GM21390 (cell line): ENCODE data around the gene C1orf141.
"Not testable (repeated sequence)": the region's sequence is repeated elsewhere in the genome, so short reads cannot be mapped to it uniquely, and the experiment has no call there.

ENCODE experiments used
- ATAC-seq: cut with Tn5 transposase; IDR thresholded peaks from one replicate; pipeline ENCODE4 v1.9.1; 2021; ENCODE audit not compliant: unreplicated experiment

Gene C1orf141

DNA sequence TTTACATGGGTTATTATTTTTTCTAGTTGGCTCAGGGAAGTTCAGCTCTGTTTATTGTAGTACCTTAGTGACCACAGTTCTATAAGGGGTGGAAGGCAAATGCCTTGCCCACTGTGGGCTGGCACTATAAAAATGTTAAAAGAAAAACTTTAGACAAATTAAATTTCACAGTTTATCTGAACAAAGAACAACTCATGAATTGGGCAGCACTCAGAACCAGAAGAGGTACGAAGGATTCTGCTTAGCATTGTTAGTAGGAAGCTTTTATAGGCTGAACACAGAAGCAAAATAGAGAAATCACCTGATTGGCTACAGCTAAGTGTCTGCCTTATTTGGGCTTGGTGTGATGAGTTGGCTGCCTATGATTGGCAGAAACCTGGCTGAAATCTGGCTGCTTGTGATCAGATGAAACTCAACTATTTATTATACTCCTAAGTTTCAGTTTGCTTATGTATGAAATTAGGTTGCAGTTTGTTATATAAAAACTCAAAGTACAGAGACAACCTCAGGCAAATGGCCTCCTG is 45.0 kb downstream of the C1orf141 start:
- no peak for ATAC-seq

DNA sequence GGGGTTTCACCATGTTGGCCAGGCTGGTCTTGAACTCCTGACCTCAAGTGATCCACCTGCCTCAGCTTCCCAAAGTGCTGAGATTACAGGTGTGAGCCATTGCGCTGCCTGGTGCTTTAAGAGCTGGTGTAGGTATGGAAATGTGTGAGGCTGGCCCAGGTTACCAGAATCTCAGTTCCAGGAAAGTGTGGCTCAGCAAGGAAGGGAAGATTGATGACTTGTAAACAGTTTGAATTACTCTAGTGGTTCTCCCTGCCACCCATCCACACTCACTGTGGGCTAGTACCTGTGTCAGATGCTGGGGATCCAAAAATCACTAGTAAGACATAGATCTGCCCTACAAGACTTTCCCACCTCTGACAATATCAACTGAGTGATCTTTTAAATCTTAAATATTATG is 46.3 kb downstream of the C1orf141 start:
- ATAC-seq: no peak

DNA sequence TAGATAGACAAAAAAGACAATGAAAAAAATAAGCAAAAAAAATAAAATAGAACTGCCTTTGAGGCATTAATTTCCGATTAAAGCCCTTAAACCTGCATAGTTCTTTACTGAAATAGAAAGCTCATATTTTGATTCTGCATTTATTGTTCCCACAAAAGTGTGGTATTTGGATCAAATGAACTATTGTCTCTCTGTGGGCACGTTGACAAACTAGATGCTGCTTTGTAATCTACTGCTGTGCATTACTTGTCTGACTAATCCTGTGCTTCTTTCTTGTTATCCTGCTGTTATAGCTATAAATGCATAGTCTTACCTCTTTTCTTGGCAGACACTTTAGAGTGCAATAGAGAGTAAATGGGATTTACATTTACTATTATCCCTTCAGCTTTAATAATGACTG is 49.4 kb downstream of the C1orf141 start:
- ATAC-seq: no peak

GRCh38 chr1:67084765-67085318 is 49.9 kb downstream of the C1orf141 start:
- no peak for ATAC-seq

GRCh38 chr1:67078291-67078690 is 56.5 kb downstream of the C1orf141 start:
- no peak for ATAC-seq

DNA sequence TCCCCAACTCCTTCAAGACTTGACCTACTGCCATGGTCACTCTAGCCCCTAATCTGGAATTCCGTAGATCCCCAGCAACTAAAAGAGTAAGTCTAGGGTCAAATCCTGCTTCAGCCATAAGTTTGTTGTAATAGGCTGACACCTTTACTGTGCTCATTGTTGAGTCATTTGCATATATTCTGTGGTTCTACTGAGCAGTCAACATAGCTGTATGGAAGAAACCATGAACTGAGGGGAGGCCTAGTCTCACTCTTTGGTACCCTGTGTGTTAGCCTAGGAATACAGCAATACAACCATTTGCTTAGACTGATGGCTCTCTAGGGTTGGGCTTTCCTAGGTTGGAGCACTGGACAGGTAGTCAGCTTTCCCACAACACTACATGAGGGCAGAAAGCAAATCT is 57.2 kb downstream of the C1orf141 start:
- no peak for ATAC-seq

GRCh38 chr1:67072749-67073148 is 62.0 kb downstream of the C1orf141 start:
- no peak for ATAC-seq

- not testable (repeated sequence) for ATAC-seq
Measured at GRCh38 chr1:67067655-67068054, 67.1 kb downstream of the C1orf141 start.

- no peak for ATAC-seq
Measured at GRCh38 chr1:67062412-67062811, 72.4 kb downstream of the C1orf141 start.

GRCh38 chr1:67061266-67061665 is 73.5 kb downstream of the C1orf141 start:
- no peak for ATAC-seq

DNA sequence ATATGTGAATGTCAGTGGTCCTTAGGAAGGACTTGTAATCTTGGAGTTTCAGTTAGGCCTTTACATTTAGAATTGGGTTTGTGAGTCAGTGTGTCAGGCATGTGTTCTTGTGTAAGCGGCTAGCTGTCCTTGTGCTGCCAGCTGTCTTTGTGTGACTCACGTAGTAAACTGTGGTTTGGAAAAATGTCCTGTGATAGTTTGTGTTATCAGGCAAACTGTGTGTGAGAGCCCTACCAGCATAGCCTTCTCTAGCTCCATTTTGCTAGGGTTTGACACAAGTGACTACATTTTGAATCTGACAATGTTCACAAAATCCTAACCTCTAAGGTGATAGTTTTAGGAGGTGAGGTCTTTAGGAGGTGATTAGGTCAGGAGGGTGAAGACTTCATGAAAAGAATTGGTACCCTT is 74.0 kb downstream of the C1orf141 start:
- no peak for ATAC-seq

DNA sequence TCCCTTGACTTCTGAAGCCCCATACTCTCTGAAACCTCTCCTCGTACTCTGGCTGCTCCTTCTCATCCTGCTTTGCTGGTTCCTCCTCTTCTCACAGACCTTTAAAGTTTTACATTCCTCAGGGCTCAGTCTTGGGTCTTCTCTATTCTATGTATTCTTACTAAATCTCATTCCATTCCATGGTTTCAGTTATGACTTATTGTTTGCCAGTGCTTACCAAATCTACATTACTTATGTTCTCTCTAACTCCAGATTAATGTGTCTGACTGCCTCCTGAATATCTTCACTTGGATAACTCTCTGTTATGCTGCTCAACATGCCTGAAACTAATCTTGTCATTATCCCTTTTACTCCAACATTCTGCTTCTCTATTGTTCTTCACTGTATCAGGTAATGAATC is 75.4 kb downstream of the C1orf141 start:
- ATAC-seq: no peak

DNA sequence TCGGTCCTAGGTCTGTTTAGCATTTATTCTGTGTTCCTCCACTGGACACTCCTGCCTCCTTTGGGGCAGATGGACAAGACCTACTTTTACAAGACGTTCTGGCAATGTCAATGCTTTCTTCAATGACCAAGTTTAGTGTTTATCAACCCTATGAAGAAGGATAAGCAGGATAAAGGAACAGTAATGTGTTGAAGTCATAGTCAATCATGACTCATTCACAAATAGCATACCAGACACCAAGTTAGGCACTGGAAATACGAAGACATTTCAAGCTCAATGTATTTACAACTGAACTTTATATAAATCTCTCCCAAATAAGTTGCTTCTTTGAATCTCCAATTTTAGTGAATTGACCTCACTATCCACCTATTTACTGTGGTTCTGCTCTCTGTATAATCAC is 76.0 kb downstream of the C1orf141 start:
- no peak for ATAC-seq

GRCh38 chr1:67058242-67058641 is 76.5 kb downstream of the C1orf141 start:
- no peak for ATAC-seq

- peak; percentile 80 for ATAC-seq
Measured at GRCh38 chr1:67053785-67054772, 80.7 kb downstream of the C1orf141 start, which contains the start of gene SLC35D1. Gene SLC35D1, minus strand, starts transcription at chr1:67054148. Its CDS starts 135 bp downstream, at chr1:67054013.

GRCh38 chr1:67053535-67053784 is 81.3 kb downstream of the C1orf141 start:
- peak; percentile 28 for ATAC-seq

GRCh38 chr1:67052741-67053534 is 81.8 kb downstream of the C1orf141 start:
- ATAC-seq: peak; percentile 27

- ATAC-seq: no peak
Measured at GRCh38 chr1:67051196-67051595, 83.6 kb downstream of the C1orf141 start.

DNA sequence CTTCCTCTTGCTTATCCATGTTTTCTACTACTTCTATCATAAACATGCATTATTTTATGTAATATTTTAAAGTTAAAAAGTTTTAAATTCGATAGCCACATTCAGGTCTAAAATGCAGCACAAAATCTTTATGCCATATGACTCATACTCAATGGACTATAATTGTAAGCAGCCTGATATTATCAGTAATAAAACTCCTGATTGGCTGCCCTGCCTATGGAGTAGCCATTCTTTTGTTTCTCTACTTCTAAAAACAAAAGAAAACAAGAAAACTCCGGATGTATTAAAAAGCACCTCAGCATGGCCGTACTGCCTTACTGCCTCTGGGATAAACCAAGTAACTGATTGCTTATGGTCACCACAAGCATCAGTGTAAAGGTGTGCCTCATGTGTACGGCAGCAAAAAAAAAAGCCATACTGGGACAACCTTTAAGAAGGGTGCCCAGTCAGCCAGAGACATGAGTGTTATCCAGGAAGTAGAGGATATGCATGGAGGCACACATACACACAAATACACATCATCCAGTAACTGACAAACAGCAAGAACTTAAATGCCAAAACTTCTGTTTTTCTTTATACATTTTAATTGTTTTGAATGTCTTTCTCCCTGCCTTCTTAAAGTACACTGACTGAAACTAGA is 90.0 kb downstream of the C1orf141 start:
- ATAC-seq: no peak

DNA sequence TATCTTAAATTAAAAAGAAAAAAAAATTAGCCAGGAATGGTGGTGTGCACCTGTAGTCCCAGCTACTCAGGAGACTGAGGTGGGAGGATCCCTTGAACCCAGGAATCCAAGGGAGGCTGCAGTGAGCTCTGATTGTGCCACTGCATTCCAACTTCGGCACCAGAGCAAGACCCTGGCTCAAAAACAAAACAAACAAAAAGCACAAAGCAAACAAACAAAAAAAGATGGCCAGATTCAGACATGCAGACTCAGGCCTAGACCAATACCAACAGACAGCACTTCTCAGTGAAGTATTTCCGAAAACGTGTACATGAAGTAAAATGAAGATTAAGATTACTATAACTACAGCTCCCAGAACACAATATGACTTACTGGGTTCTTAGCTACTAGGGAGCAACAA is 91.4 kb downstream of the C1orf141 start:
- no peak for ATAC-seq
